HCT116 (cell line): ENCODE results near the gene LDLRAD4. TPM values are rescaled to one million over a fixed set of nuclear protein-coding genes. Genes with fewer than 3 reads are reported as not detected.
"Not testable (repeated sequence)": the region's sequence is repeated elsewhere in the genome, so short reads cannot be mapped to it uniquely, and the experiment has no call there.

ENCODE experiments used
- ATAC-seq: fragments of 200-7000 bp; cut with Tn5 transposase; 2 replicates; pipeline ENCODE4 v1.9.1; 2020; ENCODE audit warnings: mild to moderate bottlenecking, moderate library complexity
- BruUV-seq: library from RNA; stranded (reverse); fragments of 400-500 nt; replicated peaks from 2 replicates; lab custom pipeline; 2021; lab: Mats Ljungman, UMichigan
- CTCF ChIA-PET: fragments of 300-600 bp; sonication (Branson Sonifier 250); formaldehyde crosslinking; loops from one replicate; lab custom pipeline; 2021; ENCODE audit warnings: antibody characterized with exemption; lab: Charles Lee
- POLR2A ChIA-PET: fragments of 300-600, 350-600 bp; sonication (Branson Sonifier 250); formaldehyde crosslinking; loops from one replicate; lab custom pipeline; 2021; ENCODE audit warnings: antibody characterized with exemption; lab: Charles Lee
- RAD21 ChIA-PET, 2 experiments: fragments of 300-600 bp; sonication (Branson Sonifier 250); formaldehyde crosslinking; loops; one replicate each; lab custom pipeline; 2023; ENCODE audit warnings: low total read pairs in 2 of 2; ENCODE audit not compliant: uncharacterized antibody in 2 of 2, unreplicated experiment in 2 of 2, low non-redundant PET in 1 of 2; lab: Charles Lee
- DNase-seq: peaks from one replicate; pipeline ENCODE4 v3.0.0-alpha.2; 2010; ENCODE audit warnings: low read depth, low spot score
- H2AFZ ChIP-seq: fragments of 200-600 bp; shearing (Covaris generic), sonication (generic); 2 replicates; pipeline ENCODE4 v1.6.1; 2017; ENCODE audit warnings: low read depth, mixed run types, mixed read lengths, antibody characterized with exemption, low read length; ENCODE audit not compliant: poor library complexity, severe bottlenecking
- H3K27ac ChIP-seq: 2 replicates; pipeline ENCODE4 v1.5.1; 2012; ENCODE audit warnings: low read depth, low read length
- H3K27me3 ChIP-seq: fragments of 200-600 bp; sonication (generic); 2 replicates; pipeline ENCODE4 v1.6.1; 2016; ENCODE audit warnings: mixed run types, low read length, mixed read lengths; ENCODE audit not compliant: insufficient read depth
- H3K36me3 ChIP-seq, 2 experiments: fragments of 200-500 bp in 1 of 2; fragments of 200-600 bp in 1 of 2; sonication (Bioruptor generic) in 1 of 2; sonication (generic) in 1 of 2; 2 replicates each; pipeline versions ENCODE4 v1.5.1 to v1.6.1; 2014 to 2016; ENCODE audit warnings: low read length in 2 of 2, inconsistent platforms in 1 of 2, mixed read lengths in 1 of 2, mixed run types in 1 of 2; ENCODE audit not compliant: insufficient read depth in 2 of 2, control insufficient read depth in 1 of 2
- H3K4me1 ChIP-seq, 2 experiments: fragments of 200-600 bp in 1 of 2; sonication (generic) in 1 of 2; 2 replicates each; pipeline versions ENCODE4 v1.5.1 to v1.6.1; 2012 to 2017; ENCODE audit warnings: low read length in 2 of 2, inconsistent platforms in 1 of 2, mild to moderate bottlenecking in 1 of 2, mixed read lengths in 1 of 2, mixed run types in 1 of 2, moderate library complexity in 1 of 2; ENCODE audit not compliant: insufficient read depth in 2 of 2, control insufficient read depth in 1 of 2
- H3K4me2 ChIP-seq: fragments of 200-600 bp; sonication (generic); 2 replicates; pipeline ENCODE4 v1.6.1; 2017; ENCODE audit warnings: mixed run types, low read length, mixed read lengths
- H3K4me3 ChIP-seq, 2 experiments: fragments of 200-600 bp in 1 of 2; sonication (generic) in 1 of 2; replicated peaks in 1 of 2; 2 replicates each; pipeline ENCODE4 v1.5.1; 2011 to 2016; ENCODE audit warnings: low read length in 2 of 2, control low read depth in 1 of 2, low read depth in 1 of 2, mild to moderate bottlenecking in 1 of 2, mixed read lengths in 1 of 2, mixed run types in 1 of 2
- H3K79me2 ChIP-seq: fragments of 200-600 bp; sonication (generic); 2 replicates; pipeline ENCODE4 v1.6.1; 2017; ENCODE audit warnings: mild to moderate bottlenecking, mixed run types, low read length, moderate library complexity, mixed read lengths; ENCODE audit not compliant: insufficient read depth
- H3K9ac ChIP-seq: fragments of 200-600 bp; sonication (generic); 2 replicates; pipeline ENCODE4 v1.6.1; 2016; ENCODE audit warnings: low read length, mixed read lengths
- H3K9me2 ChIP-seq: fragments of 200-600 bp; sonication (generic), shearing (Covaris generic); 2 replicates; pipeline ENCODE4 v1.6.1; 2017; ENCODE audit warnings: mixed run types, mild to moderate bottlenecking, moderate library complexity; ENCODE audit not compliant: insufficient read depth
- H3K9me3 ChIP-seq, 2 experiments: fragments of 200-500 bp in 1 of 2; fragments of 200-600 bp in 1 of 2; sonication (Bioruptor generic) in 1 of 2; sonication (generic) in 1 of 2; 2 replicates each; pipeline ENCODE4 v1.6.1; 2014 to 2017; ENCODE audit warnings: low read length in 2 of 2, mixed read lengths in 2 of 2, inconsistent platforms in 1 of 2, low read depth in 1 of 2, mild to moderate bottlenecking in 1 of 2, mixed run types in 1 of 2, moderate library complexity in 1 of 2; ENCODE audit not compliant: control insufficient read depth in 1 of 2, insufficient read depth in 1 of 2
- H4K20me1 ChIP-seq: fragments of 200-600 bp; sonication (generic), shearing (Covaris generic); 2 replicates; pipeline ENCODE4 v1.6.1; 2017; ENCODE audit warnings: mixed run types, mild to moderate bottlenecking, moderate library complexity; ENCODE audit not compliant: insufficient read depth
- ATF3 ChIP-seq: IDR thresholded peaks from 2 replicates; pipeline ENCODE4 v1.6.1; 2012
- EGR1 ChIP-seq: IDR thresholded peaks from 2 replicates; pipeline ENCODE4 v1.6.1; 2012; ENCODE audit warnings: low read depth
- POLR2A ChIP-seq: IDR thresholded peaks from 2 replicates; pipeline ENCODE4 v1.7.0; 2011; ENCODE audit warnings: borderline replicate concordance; ENCODE audit not compliant: insufficient read depth, insufficient read length; ENCODE audit errors: extremely low read depth
- RAD21 ChIP-seq: IDR thresholded peaks from 2 replicates; pipeline ENCODE4 v1.6.1; 2012; ENCODE audit warnings: low read depth, mild to moderate bottlenecking
- REST ChIP-seq: IDR thresholded peaks from 2 replicates; pipeline ENCODE4 v1.6.1; 2012; ENCODE audit warnings: low read depth
- TCF7L2 ChIP-seq: IDR thresholded peaks from 2 replicates; pipeline ENCODE4 v1.7.0; 2011; ENCODE audit warnings: borderline replicate concordance, inconsistent platforms; ENCODE audit not compliant: insufficient read depth, insufficient read length; ENCODE audit errors: extremely low read depth
- intact Hi-C: fragments of 100-400 bp; cut with micrococcal nuclease; formaldehyde crosslinking; loops from 2 replicates; pipeline ENCODE4 v1.10.0; 2022
- total RNA-seq: library from RNA; stranded (reverse); gene quantifications from one replicate; pipeline ENCODE4 v1.2.1, GENCODE V29; 2021; ENCODE audit not compliant: unreplicated experiment

LDLRAD4 gene
- total RNA-seq, 1 experiment from 2014 or later, result 1.2 TPM

- TF ChIP-seq REST (no peak), TCF7L2 (no peak), ATF3 (no peak), EGR1 (no peak), POLR2A (no peak), RAD21 (no peak)
Observed at GRCh38 chr18:13488281-13488929, 269.8 kb downstream of the LDLRAD4 start (continued).

GRCh38 chr18:13489303-13489702, 270.7 kb downstream of the LDLRAD4 start:
- H3K27me3 ChIP-seq, BruUV-seq, DNase-seq, H3K27ac ChIP-seq, POLR2A ChIA-PET, H4K20me1 ChIP-seq, intact Hi-C loops, ATAC-seq, H3K4me2 ChIP-seq, H3K9me2 ChIP-seq, H2AFZ ChIP-seq, CTCF ChIA-PET, RAD21 ChIA-PET, H3K79me2 ChIP-seq, H3K4me3 ChIP-seq, H3K4me1 ChIP-seq, H3K36me3 ChIP-seq, H3K9me3 ChIP-seq, H3K9ac ChIP-seq: not testable (repeated sequence)
